Measurements from ENCODE around the gene TM9SF1. TPM values are rescaled to one million over a fixed set of nuclear protein-coding genes. Genes with fewer than 3 reads are reported as not detected.

TM9SF1 gene
- total RNA-seq, 1 donor from 2014 or later, result 34.5 TPM

- no peak for DNase-seq (ENCODE audit: low spot score)
- peak overlapping the region; percentile 51 for H3K4me3 Mint-ChIP-seq
- H3K27ac Mint-ChIP-seq, result peak overlapping the region; percentile 27
- no peaks in the 10 kb centered on the region for H3K27me3 Mint-ChIP-seq (ENCODE audit: insufficient read depth)
- H3K36me3 Mint-ChIP-seq (ENCODE audit: low read depth), result peaks cover 35% of the 10 kb centered on the region
- H3K4me1 Mint-ChIP-seq (ENCODE audit: low read depth), result peaks cover 41% of the 10 kb centered on the region
- intact Hi-C loops (cut with micrococcal nuclease), result no loop called here
- peaks cover 6% of the 10 kb centered on the region for H3K9me3 Mint-ChIP-seq
These were observed 3.7 kb upstream of the TM9SF1 start for GRCh38 chr14:24198814-24199524.

- Mint-ChIP-seq H3K9me3 (no peaks in the 10 kb centered on the region), H3K36me3 (ENCODE audit: low read depth) (peaks cover 34% of the 10 kb centered on the region), H3K4me3 (peak overlapping the region; percentile 97), H3K27ac (peak overlapping the region; percentile 53), H3K27me3 (ENCODE audit: insufficient read depth) (no peaks in the 10 kb centered on the region), H3K4me1 (ENCODE audit: low read depth) (peaks cover 55% of the 10 kb centered on the region)
- no peak for DNase-seq (ENCODE audit: low spot score)
- intact Hi-C loops (cut with micrococcal nuclease), result no loop called here
These were observed 1.8 kb upstream of the TM9SF1 start for GRCh38 chr14:24197056-24197450.

DNA sequence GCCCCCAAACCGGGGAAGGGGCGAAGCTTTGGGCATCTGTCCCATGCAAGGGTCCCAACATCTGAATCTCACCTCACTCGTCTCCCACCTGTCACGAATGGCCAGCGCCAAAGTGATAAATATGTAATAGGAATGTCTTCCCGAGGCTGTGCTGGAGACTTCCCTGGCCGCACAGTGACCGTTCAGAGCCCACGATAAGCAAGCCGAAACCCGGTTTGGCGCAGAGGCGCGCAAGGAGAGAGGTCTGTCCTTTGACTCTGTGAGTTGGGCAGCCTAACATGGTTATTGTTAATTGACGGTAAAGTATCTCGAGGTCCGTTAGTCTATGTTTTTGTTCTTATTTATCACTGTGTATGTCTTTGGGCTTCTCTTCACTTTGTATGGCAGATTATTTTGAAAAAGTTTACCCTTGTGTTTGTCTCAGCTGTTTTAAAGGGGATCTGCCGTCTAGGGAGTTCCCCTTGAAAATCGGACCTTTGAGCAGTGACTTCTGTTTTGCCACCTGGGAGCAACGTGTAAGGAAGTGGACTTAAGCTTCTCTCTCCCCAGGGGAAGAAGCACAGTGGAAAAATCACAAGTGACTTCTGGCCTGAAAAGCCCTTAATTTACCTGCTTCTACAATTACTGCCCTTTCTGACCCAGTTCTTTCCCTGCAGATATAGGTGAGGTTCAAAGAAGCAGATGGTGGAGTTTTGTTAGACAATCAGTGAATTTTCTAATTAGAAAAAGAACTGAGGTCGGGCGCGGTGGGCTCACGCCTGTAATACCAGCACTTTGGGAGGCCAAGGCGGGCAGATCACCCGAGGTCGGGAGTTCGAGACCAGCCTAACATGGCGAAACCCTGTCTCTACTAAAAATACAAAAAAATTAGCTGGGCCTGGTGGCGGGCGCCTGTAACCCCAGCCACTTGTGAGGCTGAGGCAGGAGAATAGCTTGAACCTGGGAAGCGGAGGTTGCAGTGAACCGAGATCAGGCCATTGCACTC lies 1.1 kb upstream of the TM9SF1 start:
- peak overlapping the region; percentile 96 for H3K27ac Mint-ChIP-seq
- H3K36me3 Mint-ChIP-seq (ENCODE audit: low read depth), result peaks cover 35% of the 10 kb centered on the region
- H3K9me3 Mint-ChIP-seq, result no peaks in the 10 kb centered on the region
- no peaks in the 10 kb centered on the region for H3K27me3 Mint-ChIP-seq (ENCODE audit: insufficient read depth)
- intact Hi-C loops (cut with micrococcal nuclease), result loop anchor here (1.0 kb wide), 1 partner anchor 8 kb away; the partner anchor contains the start of gene IPO4
- DNase-seq (ENCODE audit: low spot score), result no peak
- peak overlapping the region; percentile 97 for H3K4me3 Mint-ChIP-seq
- H3K4me1 Mint-ChIP-seq (ENCODE audit: low read depth), result peaks cover 61% of the 10 kb centered on the region

DNA sequence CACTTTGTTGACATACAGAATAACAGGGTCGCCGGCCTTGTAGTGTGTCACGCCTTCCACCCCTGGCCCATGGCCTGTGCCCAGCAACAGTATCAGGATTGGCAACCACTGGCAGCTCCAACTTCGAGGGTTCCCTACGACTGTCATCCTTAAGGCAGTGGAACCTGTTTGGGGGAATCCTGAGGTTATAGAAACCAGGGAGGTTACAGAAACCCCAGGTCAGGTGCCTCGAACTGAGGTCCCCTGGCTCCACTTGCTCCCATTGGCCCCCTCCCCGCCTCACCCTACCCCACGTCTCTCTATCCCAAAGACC lies 412 bp downstream of the TM9SF1 start:
- Mint-ChIP-seq H3K4me1 (ENCODE audit: low read depth) (peaks cover 67% of the 10 kb centered on the region), H3K4me3 (peak overlapping the region; percentile 97), H3K27me3 (ENCODE audit: insufficient read depth) (no peaks in the 10 kb centered on the region), H3K9me3 (no peaks in the 10 kb centered on the region), H3K27ac (peak overlapping the region; percentile 96), H3K36me3 (ENCODE audit: low read depth) (peaks cover 43% of the 10 kb centered on the region)
- intact Hi-C loops (cut with micrococcal nuclease), result loop anchor here (1.0 kb wide), 3 partner anchors 18 to 48 kb away; partner anchors contain the start of genes CHMP4A, GMPR2, NEDD8 and RNF31
- no peak for DNase-seq (ENCODE audit: low spot score)

DNA sequence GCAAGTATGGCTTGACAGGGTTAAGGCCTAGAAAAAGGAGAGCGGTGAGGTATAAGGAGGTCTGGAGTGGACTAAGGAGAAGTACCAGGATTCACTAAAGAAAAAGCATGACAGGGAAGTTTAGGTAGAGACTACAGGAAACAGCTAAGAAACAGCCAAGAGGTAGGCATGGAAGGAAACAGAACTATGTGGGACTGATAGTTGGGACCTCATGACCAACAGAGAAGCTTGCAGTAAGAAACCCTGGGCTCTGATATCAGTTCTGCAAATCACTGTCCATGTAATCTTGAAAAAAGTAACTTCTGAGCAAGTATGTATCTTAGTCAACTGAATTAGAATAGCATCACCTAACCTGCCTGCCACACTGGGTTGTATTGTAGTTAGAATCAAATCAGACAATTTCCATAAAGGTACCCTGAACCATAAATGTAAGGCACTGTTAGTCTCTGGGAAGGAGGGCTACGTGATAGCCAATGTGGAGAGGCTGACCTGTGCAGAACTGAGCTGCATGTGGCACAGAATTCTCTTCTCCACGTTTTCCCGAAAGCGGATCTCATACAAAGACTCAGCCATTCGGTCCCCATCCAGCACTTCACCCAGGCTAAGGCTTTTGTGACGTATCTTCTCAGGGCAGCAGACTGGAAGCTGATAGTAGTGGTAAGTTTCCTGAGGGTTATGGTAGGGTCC lies 912 bp downstream of the TM9SF1 start:
- DNase-seq (ENCODE audit: low spot score), result no peak

DNA sequence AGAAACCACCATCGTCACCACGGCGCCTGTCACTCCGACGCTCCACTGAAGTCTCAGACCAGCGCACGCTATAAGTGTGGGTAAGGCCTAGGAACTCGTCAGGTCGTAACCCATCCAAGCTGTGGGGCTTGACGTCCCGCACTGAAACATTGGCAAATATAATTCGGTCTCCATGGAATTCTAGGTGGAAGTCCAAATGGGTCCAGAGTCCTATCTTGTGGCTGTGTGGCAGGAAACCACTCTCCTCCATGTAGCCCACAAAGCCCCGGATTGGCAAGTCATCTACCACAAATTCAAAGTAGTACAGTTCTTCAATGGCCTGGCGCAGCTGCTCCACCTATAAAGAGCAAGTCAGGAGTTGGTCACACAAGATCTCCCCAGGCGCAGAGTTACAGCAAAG lies 2.3 kb downstream of the TM9SF1 start:
- intact Hi-C loops (cut with micrococcal nuclease), result no loop called here
- no peak overlapping the region for H3K4me3 Mint-ChIP-seq
- DNase-seq (ENCODE audit: low spot score), result no peak
- no peaks in the 10 kb centered on the region for H3K27me3 Mint-ChIP-seq (ENCODE audit: insufficient read depth)
- peaks cover 62% of the 10 kb centered on the region for H3K4me1 Mint-ChIP-seq (ENCODE audit: low read depth)
- H3K36me3 Mint-ChIP-seq (ENCODE audit: low read depth), result peaks cover 32% of the 10 kb centered on the region
- peak overlapping the region; percentile 1 for H3K27ac Mint-ChIP-seq
- H3K9me3 Mint-ChIP-seq, result no peaks in the 10 kb centered on the region

More for the DNA sequence above, 912 bp downstream of the TM9SF1 start:
- intact Hi-C loops (cut with micrococcal nuclease), result no loop called here
- peak overlapping the region; percentile 96 for H3K27ac Mint-ChIP-seq
- H3K4me3 Mint-ChIP-seq, result peak overlapping the region; percentile 97
- peaks cover 42% of the 10 kb centered on the region for H3K36me3 Mint-ChIP-seq (ENCODE audit: low read depth)
- H3K9me3 Mint-ChIP-seq, result no peaks in the 10 kb centered on the region
- H3K4me1 Mint-ChIP-seq (ENCODE audit: low read depth), result peaks cover 67% of the 10 kb centered on the region
- no peaks in the 10 kb centered on the region for H3K27me3 Mint-ChIP-seq (ENCODE audit: insufficient read depth)

- Mint-ChIP-seq H3K9me3 (no peaks in the 10 kb centered on the region), H3K4me1 (ENCODE audit: low read depth) (peaks cover 56% of the 10 kb centered on the region), H3K27ac (no peak overlapping the region), H3K27me3 (ENCODE audit: insufficient read depth) (no peaks in the 10 kb centered on the region), H3K36me3 (ENCODE audit: low read depth) (peaks cover 47% of the 10 kb centered on the region), H3K4me3 (no peak overlapping the region)
- no peak for DNase-seq (ENCODE audit: low spot score)
- intact Hi-C loops (cut with micrococcal nuclease), result no loop called here
These were observed 4.8 kb downstream of the TM9SF1 start for GRCh38 chr14:24190416-24190815.

- Mint-ChIP-seq H3K4me3 (no peak overlapping the region), H3K36me3 (ENCODE audit: low read depth) (peaks cover 48% of the 10 kb centered on the region), H3K27me3 (ENCODE audit: insufficient read depth) (no peaks in the 10 kb centered on the region), H3K9me3 (no peaks in the 10 kb centered on the region), H3K4me1 (ENCODE audit: low read depth) (peaks cover 50% of the 10 kb centered on the region), H3K27ac (peak overlapping the region; percentile 86)
- intact Hi-C loops (cut with micrococcal nuclease), result loop anchor here (2.0 kb wide), 2 partner anchors 53 to 253 kb away; partner anchors contain the start of genes SDR39U1 and TINF2
- no peak for DNase-seq (ENCODE audit: low spot score)
These were observed 5.8 kb downstream of the TM9SF1 start for GRCh38 chr14:24189460-24189859.

GRCh38 chr14:24189059-24189375 lies 6.2 kb downstream of the TM9SF1 start:
- Mint-ChIP-seq H3K27me3 (ENCODE audit: insufficient read depth) (no peaks in the 10 kb centered on the region), H3K9me3 (no peaks in the 10 kb centered on the region), H3K4me3 (peak overlapping the region; percentile 91), H3K36me3 (ENCODE audit: low read depth) (peaks cover 48% of the 10 kb centered on the region), H3K4me1 (ENCODE audit: low read depth) (peaks cover 45% of the 10 kb centered on the region), H3K27ac (peak overlapping the region; percentile 86)
- no peak for DNase-seq (ENCODE audit: low spot score)
- intact Hi-C loops (cut with micrococcal nuclease), result loop anchor here (2.0 kb wide), 2 partner anchors 54 to 254 kb away; partner anchors contain the start of genes SDR39U1 and TINF2

- peak within 1 kb of the TSS; percentile 91 for H3K4me3 Mint-ChIP-seq
- H3K36me3 Mint-ChIP-seq (ENCODE audit: low read depth), result peaks cover 49% of the 10 kb centered on the region
- H3K27me3 Mint-ChIP-seq (ENCODE audit: insufficient read depth), result no peaks in the 10 kb centered on the region
- H3K27ac Mint-ChIP-seq, result peak within 1 kb of the TSS; percentile 86
- no peaks in the 10 kb centered on the region for H3K9me3 Mint-ChIP-seq
- intact Hi-C loops (cut with micrococcal nuclease), result loop anchor here (1.0 to 2.0 kb wide), 9 partner anchors 8 to 254 kb away; partner anchors contain the start of genes CHMP4A, GMPR2, IRF9 and NEDD8
- H3K4me1 Mint-ChIP-seq (ENCODE audit: low read depth), result peaks cover 42% of the 10 kb centered on the region
- peak; percentile 93 for DNase-seq (ENCODE audit: low spot score)
These were observed 6.8 kb downstream of the TM9SF1 start, which contains the start of gene IPO4 for GRCh38 chr14:24188251-24189058. Gene IPO4, minus strand, starts transcription at chr14:24188816. Its CDS starts 29 bp downstream, at chr14:24188787.

- H3K27me3 Mint-ChIP-seq (ENCODE audit: insufficient read depth), result no peaks in the 10 kb centered on the region
- H3K36me3 Mint-ChIP-seq (ENCODE audit: low read depth), result peaks cover 51% of the 10 kb centered on the region
- intact Hi-C loops (cut with micrococcal nuclease), result no loop called here
- H3K4me3 Mint-ChIP-seq, result peak overlapping the region; percentile 91
- H3K27ac Mint-ChIP-seq, result peak overlapping the region; percentile 23
- DNase-seq (ENCODE audit: low spot score), result no peak
- H3K4me1 Mint-ChIP-seq (ENCODE audit: low read depth), result peaks cover 36% of the 10 kb centered on the region
- no peaks in the 10 kb centered on the region for H3K9me3 Mint-ChIP-seq
These were observed 7.7 kb downstream of the TM9SF1 start for GRCh38 chr14:24187539-24187915.
